Loucy (cell line): ENCODE data around the gene TCF15.

ENCODE experiments used
- H2AFZ ChIP-seq: fragments of 200-600 bp; sonication (generic); 2 replicates; pipeline ENCODE4 v1.6.0; 2016; ENCODE audit warnings: antibody characterized with exemption, mild to moderate bottlenecking, low read length, moderate library complexity
- H3F3A ChIP-seq: fragments of 200-600 bp; 2 replicates; pipeline ENCODE4 v1.6.0; 2016; ENCODE audit warnings: antibody characterized with exemption, low read depth, mild to moderate bottlenecking
- H3K27me3 ChIP-seq: fragments of 200-600 bp; sonication (generic); 2 replicates; pipeline ENCODE4 v1.6.1; 2014; ENCODE audit warnings: low read length, mild to moderate bottlenecking; ENCODE audit not compliant: insufficient read depth, poor library complexity, severe bottlenecking
- H3K36me3 ChIP-seq: fragments of 200-600 bp; sonication (generic); 2 replicates; pipeline ENCODE4 v1.6.1; 2016; ENCODE audit warnings: low read length; ENCODE audit not compliant: insufficient read depth
- H3K4me1 ChIP-seq: fragments of 200-600 bp; sonication (generic); 2 replicates; pipeline ENCODE4 v1.5.1; 2014; ENCODE audit warnings: low read length, mild to moderate bottlenecking; ENCODE audit not compliant: insufficient read depth, poor library complexity, severe bottlenecking
- H3K4me2 ChIP-seq: fragments of 200-600 bp; sonication (generic); 2 replicates; pipeline ENCODE4 v1.6.0; 2014; ENCODE audit warnings: antibody characterized with exemption, low read length, low read depth, mild to moderate bottlenecking; ENCODE audit not compliant: poor library complexity, severe bottlenecking
- H3K4me3 ChIP-seq: fragments of 200-600 bp; sonication (generic); 2 replicates; pipeline ENCODE4 v1.5.1; 2014; ENCODE audit warnings: low read length, mild to moderate bottlenecking, mixed read lengths; ENCODE audit not compliant: poor library complexity, severe bottlenecking
- H3K79me2 ChIP-seq: fragments of 200-600 bp; sonication (generic); 2 replicates; pipeline ENCODE4 v1.6.1; 2014; ENCODE audit warnings: low read length; ENCODE audit not compliant: insufficient read depth
- H3K9ac ChIP-seq: fragments of 200-600 bp; sonication (generic); 2 replicates; pipeline ENCODE4 v1.6.0; 2014; ENCODE audit warnings: mild to moderate bottlenecking, low read depth, low read length, moderate library complexity; ENCODE audit not compliant: poor library complexity, severe bottlenecking
- H3K9me2 ChIP-seq: fragments of 200-600 bp; sonication (generic); replicated peaks from 2 replicates; pipeline ENCODE4 v1.6.1; 2016; ENCODE audit warnings: low read depth, low read length, mixed read lengths
- H3K9me3 ChIP-seq: fragments of 200-600 bp; sonication (generic); 2 replicates; pipeline ENCODE4 v1.6.1; 2014; ENCODE audit warnings: mild to moderate bottlenecking, antibody characterized with exemption, low read length, low read depth; ENCODE audit not compliant: insufficient read depth
- H4K20me1 ChIP-seq: fragments of 200-600 bp; sonication (generic); 2 replicates; pipeline ENCODE4 v1.6.0; 2014; ENCODE audit warnings: antibody characterized with exemption, low read length, mild to moderate bottlenecking; ENCODE audit not compliant: insufficient read depth, poor library complexity, severe bottlenecking
- CTCF ChIP-seq: fragments of 200-600 bp; sonication (generic); conservative IDR thresholded peaks from 2 replicates; pipeline ENCODE4 v1.5.1; 2014; ENCODE audit warnings: mild to moderate bottlenecking, antibody characterized with exemption, low read length
- EZH2phosphoT487 ChIP-seq: fragments of 200-600 bp; IDR thresholded peaks from 2 replicates; pipeline ENCODE4 v1.6.1; 2018; ENCODE audit warnings: antibody characterized with exemption, mild to moderate bottlenecking, moderate library complexity, borderline replicate concordance

TCF15 gene

GRCh38 chr20:607476-607875 is 2.6 kb downstream of the TCF15 start:
- Histone ChIP-seq H2AFZ (no peak overlapping the region), H3K4me2 (peak overlapping the region; percentile 31), H3F3A (no peaks in the 10 kb centered on the region), H3K36me3 (no peaks in the 10 kb centered on the region), H3K9ac (no peak overlapping the region), H3K9me2 (no peaks in the 10 kb centered on the region), H3K27me3 (no peaks in the 10 kb centered on the region), H3K4me1 (peaks cover 25% of the 10 kb centered on the region), H3K79me2 (no peaks in the 10 kb centered on the region), H3K9me3 (no peaks in the 10 kb centered on the region), H4K20me1 (no peaks in the 10 kb centered on the region), H3K4me3 (no peak overlapping the region)
- TF ChIP-seq CTCF (no peak), EZH2phosphoT487 (no peak)

GRCh38 chr20:605237-605636 is 4.9 kb downstream of the TCF15 start:
- H3K4me2 ChIP-seq = no peak overlapping the region
- H2AFZ ChIP-seq = no peak overlapping the region
- no peaks in the 10 kb centered on the region for H3K9me2 ChIP-seq
- no peak overlapping the region for H3K4me3 ChIP-seq
- H3K9ac ChIP-seq = no peak overlapping the region
- no peaks in the 10 kb centered on the region for H3F3A ChIP-seq
- no peaks in the 10 kb centered on the region for H3K27me3 ChIP-seq
- no peaks in the 10 kb centered on the region for H3K36me3 ChIP-seq
- no peaks in the 10 kb centered on the region for H4K20me1 ChIP-seq
- peaks cover 17% of the 10 kb centered on the region for H3K4me1 ChIP-seq
- H3K9me3 ChIP-seq = no peaks in the 10 kb centered on the region
- H3K79me2 ChIP-seq = no peaks in the 10 kb centered on the region
- TF ChIP-seq EZH2phosphoT487 (no peak), CTCF (no peak)

- Histone ChIP-seq H3K9me2 (no peaks in the 10 kb centered on the region), H3K4me3 (no peak overlapping the region), H3K4me1 (peaks cover 15% of the 10 kb centered on the region), H3K79me2 (no peaks in the 10 kb centered on the region), H3K27me3 (no peaks in the 10 kb centered on the region), H4K20me1 (no peaks in the 10 kb centered on the region), H3K36me3 (no peaks in the 10 kb centered on the region), H3K9ac (no peak overlapping the region), H3F3A (no peaks in the 10 kb centered on the region), H3K4me2 (no peak overlapping the region), H2AFZ (no peak overlapping the region), H3K9me3 (no peaks in the 10 kb centered on the region)
- no peak for TF ChIP-seq EZH2phosphoT487
- peak; percentile 38; the same call in 1 of the 2 replicates for TF ChIP-seq CTCF
Measured at GRCh38 chr20:603116-603640, 6.9 kb downstream of the TCF15 start.
